Activated CD8-positive, alpha-beta memory T cell treated with anti-CD3 and anti-CD28 coated beads for 4 hours (primary cell): ENCODE data around the gene MAPK9.

Experiments used
- DNase-seq, 2 donors: peaks; one replicate each; pipeline ENCODE4 v3.0.0-alpha.2; 2020; ENCODE audit warnings: low read depth in 2 of 2

The MAPK9 gene

DNA sequence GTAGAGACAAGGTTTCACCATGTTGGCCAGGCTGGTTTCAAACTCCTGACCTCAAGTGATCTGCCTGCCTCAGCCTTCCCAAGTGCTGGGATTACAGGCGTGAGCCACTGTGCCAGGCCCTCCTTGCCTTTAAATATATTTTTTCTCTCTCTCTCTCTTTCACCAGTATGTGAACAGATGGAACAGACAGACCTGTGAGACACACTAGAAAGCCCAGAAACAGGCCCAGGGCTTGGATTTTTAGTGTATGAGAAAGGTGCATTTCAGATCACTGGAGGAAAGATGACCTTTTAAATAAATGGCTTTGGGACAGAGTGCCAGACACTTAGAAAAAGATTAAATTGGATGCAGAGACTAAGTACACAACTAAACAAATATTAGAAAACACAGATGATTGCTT lies 86.0 kb downstream of the MAPK9 start:
- no peak for DNase-seq

DNA sequence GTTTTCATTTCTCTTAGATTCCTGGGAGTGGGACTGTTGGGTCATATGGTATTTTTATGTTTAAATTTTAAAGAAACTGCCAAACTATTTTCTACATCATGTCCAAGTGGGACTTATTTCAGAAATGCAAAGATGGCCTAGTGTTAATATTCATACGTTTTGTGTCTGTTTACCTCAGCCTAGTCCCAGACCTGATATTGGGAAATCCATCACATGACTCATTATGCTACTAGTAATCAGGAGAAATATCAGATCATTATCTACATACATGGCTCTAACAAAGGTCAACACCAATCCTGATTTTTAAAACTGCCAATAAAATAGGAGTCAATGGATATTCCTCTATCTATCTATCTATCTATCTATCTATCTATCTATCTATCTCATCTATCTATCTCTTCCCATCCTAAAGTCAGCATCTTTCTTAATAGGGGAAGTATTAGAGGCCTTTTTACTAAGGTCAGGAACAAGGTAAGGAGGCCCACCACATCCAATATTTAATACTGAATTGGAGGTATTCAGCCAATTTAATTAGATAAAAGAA lies 87.5 kb downstream of the MAPK9 start:
- DNase-seq = no peak

DNA sequence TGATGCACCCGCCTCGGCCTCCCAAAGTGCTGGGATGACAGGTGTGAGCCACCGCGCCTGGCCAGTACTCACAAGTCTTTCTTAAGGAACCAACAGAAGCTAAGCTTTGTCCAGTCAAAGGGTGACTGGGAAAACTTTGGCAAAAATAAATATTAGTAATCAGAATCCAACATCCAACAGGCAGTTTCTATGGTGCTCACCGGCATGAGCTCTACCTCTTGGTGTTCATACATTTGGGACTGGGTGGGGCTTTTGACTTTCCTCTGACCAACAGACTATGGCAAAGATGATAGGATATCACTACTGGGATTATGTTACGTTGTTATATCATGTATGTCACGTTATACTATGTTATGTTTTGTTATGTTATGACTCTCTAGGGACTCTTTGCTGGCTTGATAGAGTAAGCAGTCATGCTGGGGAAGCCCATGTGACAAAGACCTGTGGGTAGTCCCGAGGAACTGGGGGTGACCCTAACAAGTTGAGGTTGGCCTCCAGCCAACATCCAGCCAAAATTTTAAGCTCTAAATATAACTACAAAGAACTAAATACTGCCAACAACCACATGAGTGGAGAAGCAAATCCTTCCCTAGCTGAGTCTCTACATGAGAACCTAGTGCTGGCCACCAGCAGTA lies 88.8 kb downstream of the MAPK9 start:
- no peak for DNase-seq

DNA sequence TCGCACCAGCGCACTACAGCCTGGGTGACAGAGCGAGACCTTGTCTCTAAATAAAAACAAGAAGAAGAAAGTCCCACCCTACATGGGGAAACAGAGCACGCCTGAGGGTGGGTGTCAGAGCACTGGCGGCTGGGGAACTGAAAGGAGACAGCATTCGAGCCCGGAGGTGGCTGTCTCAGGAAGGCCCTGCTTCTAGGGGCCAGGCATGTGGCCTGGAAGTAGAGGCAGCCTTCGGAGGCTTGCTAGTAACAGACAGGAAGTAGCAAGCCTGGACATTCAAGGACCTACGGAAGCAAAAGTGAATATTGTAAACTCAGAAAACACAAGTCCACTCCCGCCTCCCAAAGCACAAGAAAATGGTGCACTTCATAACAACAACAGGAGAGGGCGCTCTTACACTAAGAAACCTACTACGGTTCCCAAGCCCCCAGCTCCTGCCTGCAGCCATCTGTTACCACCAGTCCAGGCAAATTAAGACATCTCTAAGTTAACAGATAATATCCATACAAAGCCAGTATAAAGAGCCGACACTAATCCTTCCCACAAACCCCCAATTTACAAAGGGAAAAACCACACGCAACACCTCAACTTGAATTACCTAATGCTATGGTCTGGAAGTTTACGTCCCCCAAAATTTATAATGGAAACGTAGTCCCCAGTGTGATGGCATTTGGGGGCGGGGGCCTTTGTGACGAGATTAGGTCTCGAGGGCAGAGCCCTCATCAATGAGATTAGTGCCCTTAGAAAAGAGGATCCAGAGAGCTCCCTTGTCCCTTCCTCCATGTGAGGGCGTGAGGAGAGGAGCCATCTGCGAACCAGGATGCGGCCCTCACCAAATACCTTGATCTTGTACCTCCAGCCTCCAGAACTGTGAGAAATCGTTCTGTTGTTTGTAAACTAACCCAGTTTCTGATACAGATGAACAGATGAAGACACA lies 90.6 kb downstream of the MAPK9 start:
- DNase-seq = no peak

DNA sequence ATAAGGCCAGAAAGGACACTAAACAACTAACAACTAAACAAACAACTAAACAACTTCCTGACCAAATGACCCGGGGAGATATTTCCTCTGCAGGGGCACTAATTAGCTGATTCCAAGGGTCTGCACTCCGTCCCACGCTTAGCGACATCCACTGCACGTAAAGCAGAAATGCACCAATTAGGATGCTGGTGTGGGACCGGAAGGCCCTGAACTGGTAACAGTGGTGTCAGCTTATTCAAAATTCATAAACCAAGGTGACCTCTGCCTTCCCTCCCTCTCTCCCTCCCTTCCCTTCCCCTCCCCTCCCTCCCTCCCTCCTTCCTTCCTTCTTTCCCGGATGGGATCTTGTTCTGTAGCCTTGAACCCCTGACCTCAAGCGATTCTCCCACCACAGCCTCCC lies 92.5 kb downstream of the MAPK9 start:
- no peak for DNase-seq

DNA sequence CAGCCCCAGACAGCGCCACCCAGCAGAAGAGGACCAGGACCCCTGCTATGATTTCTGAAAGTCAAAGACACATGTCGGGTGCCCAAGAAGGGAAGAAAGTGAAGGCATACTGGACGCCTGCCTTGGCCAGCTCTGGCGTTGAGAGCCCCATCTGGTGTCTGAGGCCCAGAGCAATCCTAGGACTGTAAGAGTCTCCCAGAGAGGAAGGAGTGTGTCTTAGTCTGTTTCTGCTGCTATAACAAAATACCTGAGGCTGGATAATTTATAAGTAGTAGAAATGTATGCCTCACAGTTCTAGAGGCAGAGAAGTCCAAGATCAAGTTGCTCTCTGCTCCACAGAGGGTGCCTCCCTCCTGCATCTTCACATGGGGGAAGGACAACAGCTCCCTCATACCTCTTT lies 93.7 kb downstream of the MAPK9 start:
- no peak for DNase-seq

DNA sequence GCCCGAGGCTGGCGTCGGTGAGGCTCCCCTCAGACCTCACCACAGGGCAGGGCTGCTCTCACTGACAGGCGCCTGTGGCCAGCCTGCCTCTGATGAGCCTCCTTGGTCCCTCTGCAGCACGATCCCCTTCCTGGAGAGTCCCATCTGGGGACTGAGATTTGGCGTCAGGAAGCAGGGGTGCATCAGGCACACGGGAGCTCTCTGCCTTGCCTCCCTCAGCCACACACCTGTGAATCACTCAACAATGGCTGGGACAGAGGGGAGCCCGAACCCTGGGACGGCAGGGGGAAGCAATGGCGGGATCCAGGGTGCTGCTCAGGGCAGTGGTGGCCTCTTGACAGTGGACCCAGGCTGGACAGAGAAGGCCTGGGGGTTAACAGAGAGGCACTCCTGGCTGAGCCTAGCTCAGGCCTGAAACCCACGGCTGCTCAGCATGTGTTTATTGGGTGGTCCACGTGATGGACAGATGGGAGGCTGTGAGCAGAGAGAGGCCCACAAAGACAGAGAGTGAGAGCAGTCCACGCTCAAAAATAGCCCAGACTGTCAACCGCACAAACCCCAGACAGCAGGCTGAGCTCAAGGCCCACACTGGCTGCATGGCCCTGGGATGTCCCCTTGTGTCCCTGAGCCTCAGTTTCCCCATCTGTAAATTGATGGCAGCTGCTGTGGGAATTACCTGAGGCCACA lies 94.7 kb downstream of the MAPK9 start:
- DNase-seq = no peak

DNA sequence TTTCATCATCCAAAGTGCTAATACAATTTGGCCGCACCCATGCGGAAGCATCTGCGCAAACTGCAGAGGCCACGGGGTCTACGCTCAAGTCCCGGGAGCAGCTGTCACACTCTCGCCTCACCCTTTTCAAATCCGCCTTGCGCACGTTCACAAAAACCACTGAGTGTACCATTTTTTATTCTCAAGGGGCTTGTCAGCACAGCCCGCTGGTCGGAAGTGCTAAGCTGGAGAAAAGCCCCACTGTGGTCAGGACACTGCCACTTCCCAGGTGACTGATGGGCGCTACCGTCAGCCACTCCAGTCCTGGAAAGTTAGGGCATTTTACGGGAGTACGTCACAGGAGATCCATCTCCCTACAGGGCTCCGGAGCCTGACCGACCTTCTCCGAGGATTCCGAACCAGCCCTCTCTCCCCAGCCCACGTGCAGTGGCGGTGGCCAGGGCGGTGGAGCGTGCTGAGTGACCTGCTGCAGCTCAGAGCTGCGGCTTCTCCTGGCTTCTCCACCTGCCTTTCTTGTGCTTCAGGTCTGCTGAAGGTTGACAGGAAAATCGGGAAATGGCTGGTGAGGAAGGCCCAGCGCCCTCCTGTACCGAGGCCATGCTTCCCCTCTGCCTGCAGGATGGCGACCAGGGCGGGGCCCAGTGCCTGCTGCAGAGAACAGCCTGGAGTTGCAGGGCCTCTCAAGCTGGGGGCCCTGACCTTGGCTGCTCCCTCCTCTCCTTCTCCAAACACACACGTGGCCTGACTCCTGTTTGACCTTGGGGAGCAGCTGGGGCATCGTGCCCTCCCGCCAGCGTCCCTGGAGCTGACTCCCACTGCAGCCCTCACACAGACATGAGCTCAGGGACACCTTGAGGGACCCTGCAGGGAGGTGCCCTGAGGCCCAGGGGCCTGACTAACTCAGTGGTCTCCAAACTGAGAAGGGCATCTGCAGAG lies 97.2 kb downstream of the MAPK9 start:
- DNase-seq = no peak

DNA sequence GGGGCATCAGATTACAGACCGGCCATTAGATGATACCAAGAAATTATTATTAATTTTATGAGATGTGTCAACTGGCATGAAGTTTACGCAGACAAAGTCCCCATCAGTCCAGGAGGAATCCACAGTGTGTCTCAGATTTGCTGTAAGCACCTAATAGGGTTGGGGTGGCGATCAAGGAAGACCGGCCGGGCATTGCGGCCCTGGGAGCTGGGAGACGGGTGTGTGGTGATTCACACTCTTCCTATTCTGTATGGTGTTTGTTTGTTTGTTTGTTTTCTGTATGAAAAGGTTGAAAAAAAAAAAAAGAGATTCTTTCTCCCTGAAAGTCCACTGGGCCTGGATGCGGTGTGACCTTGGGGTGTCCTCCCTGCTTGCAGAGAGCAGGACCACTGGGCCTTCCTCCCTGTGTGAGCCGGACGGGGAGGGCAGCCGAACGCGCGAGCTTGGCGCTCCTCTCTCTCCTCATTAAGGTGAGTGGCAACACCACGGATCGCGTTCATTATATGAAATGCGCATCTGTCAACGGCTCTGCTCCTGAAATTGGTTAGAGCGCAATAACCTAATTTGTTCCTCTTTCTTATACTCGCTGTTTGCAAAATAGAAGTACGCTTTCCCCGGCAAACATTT lies 98.0 kb downstream of the MAPK9 start:
- DNase-seq = no peak

DNA sequence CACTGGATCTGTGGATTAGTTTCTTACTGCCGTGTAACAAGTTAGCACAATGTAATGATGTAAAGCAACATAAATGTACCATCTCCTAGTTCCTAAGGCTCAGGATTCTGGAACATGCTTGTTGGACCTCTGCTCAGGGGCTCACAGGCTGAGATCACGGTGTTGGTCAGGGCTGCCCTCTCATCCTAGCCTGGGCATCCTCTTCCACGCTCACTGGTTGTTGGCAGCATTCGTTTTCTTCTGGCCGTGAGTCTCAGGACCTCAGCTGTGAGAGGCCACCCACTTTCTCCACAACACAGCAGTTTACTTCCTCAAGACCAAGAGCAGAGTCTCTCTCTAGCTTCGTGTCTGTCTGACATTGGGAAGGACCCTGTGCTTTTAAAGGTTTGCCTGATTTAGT lies 100.2 kb downstream of the MAPK9 start:
- no peak for DNase-seq

DNA sequence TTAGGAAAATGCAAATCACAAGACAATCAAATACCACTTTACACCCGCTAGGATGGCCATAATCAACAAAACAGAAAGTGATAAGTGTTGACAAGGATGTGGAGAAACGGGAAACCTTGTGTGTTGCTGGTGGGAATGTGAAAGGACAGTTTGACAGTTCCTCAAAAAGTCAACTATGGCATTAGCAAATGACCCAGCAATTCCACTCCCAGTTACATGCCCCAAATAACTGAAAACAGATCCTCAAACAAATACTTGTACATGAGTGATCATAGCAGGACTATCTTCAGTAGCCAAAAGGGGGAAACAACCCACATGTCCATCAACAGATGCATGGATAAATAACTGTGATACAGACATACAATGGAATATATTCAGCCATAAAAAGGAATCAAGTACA lies 104.1 kb downstream of the MAPK9 start:
- DNase-seq = no peak
